D341Med (cell line): ENCODE measurements around the gene DPPA4.
"Not testable (repeated sequence)": the region's sequence is repeated elsewhere in the genome, so short reads cannot be mapped to it uniquely, and the experiment has no call there.

ENCODE experiments used
- DNase-seq: peaks from one replicate; pipeline ENCODE4 v3.0.0; 2012; ENCODE audit warnings: low spot score

Gene DPPA4

GRCh38 chr3:109337393-109337792 is at the start of gene DPPA4:
Gene DPPA4, minus strand, starts transcription at chr3:109337546. Its CDS starts 29 bp downstream, at chr3:109337517.
- no peak for DNase-seq

- DNase-seq, result no peak
Observed at GRCh38 chr3:109385442-109386318, 48.3 kb upstream of the DPPA4 start.

GRCh38 chr3:109384164-109384563 is 46.8 kb upstream of the DPPA4 start:
- no peak for DNase-seq

GRCh38 chr3:109382588-109382987 is 45.2 kb upstream of the DPPA4 start:
- no peak for DNase-seq

GRCh38 chr3:109375975-109376374 is 38.6 kb upstream of the DPPA4 start:
- no peak for DNase-seq

- not testable (repeated sequence) for DNase-seq
Observed at GRCh38 chr3:109374434-109374833, 37.1 kb upstream of the DPPA4 start.

GRCh38 chr3:109373933-109374332 is 36.6 kb upstream of the DPPA4 start:
- no peak for DNase-seq

GRCh38 chr3:109372639-109373038 is 35.3 kb upstream of the DPPA4 start:
- DNase-seq, result no peak

GRCh38 chr3:109369510-109369909 is 32.2 kb upstream of the DPPA4 start:
- no peak for DNase-seq

GRCh38 chr3:109364088-109364487 is 26.7 kb upstream of the DPPA4 start:
- no peak for DNase-seq

GRCh38 chr3:109363634-109364033 is 26.3 kb upstream of the DPPA4 start:
- DNase-seq, result no peak

- no peak for DNase-seq
Observed at GRCh38 chr3:109362823-109363222, 25.5 kb upstream of the DPPA4 start.

- not testable (repeated sequence) for DNase-seq
Observed at GRCh38 chr3:109358809-109359208, 21.5 kb upstream of the DPPA4 start.

GRCh38 chr3:109356442-109357155 is 19.3 kb upstream of the DPPA4 start:
- DNase-seq, result no peak

- DNase-seq, result no peak
Observed at GRCh38 chr3:109355625-109356441, 18.5 kb upstream of the DPPA4 start.

GRCh38 chr3:109353057-109353456 is 15.7 kb upstream of the DPPA4 start:
- no peak for DNase-seq

- no peak for DNase-seq
Observed at GRCh38 chr3:109351231-109351630, 13.9 kb upstream of the DPPA4 start.

GRCh38 chr3:109346770-109347295 is 9.5 kb upstream of the DPPA4 start:
- no peak for DNase-seq

- DNase-seq, result no peak
Observed at GRCh38 chr3:109346099-109346498, 8.8 kb upstream of the DPPA4 start.

- DNase-seq, result no peak
Observed at GRCh38 chr3:109339714-109340648, 2.6 kb upstream of the DPPA4 start.

- no peak for DNase-seq
Observed at GRCh38 chr3:109339197-109339596, 1.9 kb upstream of the DPPA4 start.
